ENCODE measurements around the gene CDK3.
"Not testable (repeated sequence)": the region's sequence is repeated elsewhere in the genome, so short reads cannot be mapped to it uniquely, and the experiment has no call there.

The CDK3 gene

GRCh38 chr17:76039121-76039520, 38.5 kb downstream of the CDK3 start:
- no peaks in the 10 kb centered on the region for H3K9me3 Mint-ChIP-seq
- ATAC-seq, result no peak
- DNase-seq, result no peak
- H3K27ac Mint-ChIP-seq, result no peak overlapping the region
- no peak overlapping the region for H3K4me3 Mint-ChIP-seq
- H3K27me3 Mint-ChIP-seq, result no peaks in the 10 kb centered on the region
- peaks cover 24% of the 10 kb centered on the region for H3K4me1 Mint-ChIP-seq

- no peak overlapping the region for H3K4me3 Mint-ChIP-seq
- H3K27me3 Mint-ChIP-seq, result no peaks in the 10 kb centered on the region
- ATAC-seq (no peak), DNase-seq (no peak)
- H3K9me3 Mint-ChIP-seq, result no peaks in the 10 kb centered on the region
- H3K4me1 Mint-ChIP-seq, result peaks cover 17% of the 10 kb centered on the region
- H3K27ac Mint-ChIP-seq, result peak overlapping the region in 1 of 2 donors; percentile 11
Measured at GRCh38 chr17:76040376-76040775, 39.7 kb downstream of the CDK3 start.

GRCh38 chr17:76042868-76043267, 42.2 kb downstream of the CDK3 start:
- H3K27me3 Mint-ChIP-seq, H3K4me1 Mint-ChIP-seq: not testable (repeated sequence)
- H3K27ac Mint-ChIP-seq, result peak overlapping the region in 1 of 2 donors; percentile 48

GRCh38 chr17:76044475-76045007, 43.9 kb downstream of the CDK3 start:
- H3K9me3 Mint-ChIP-seq, DNase-seq, H3K4me1 Mint-ChIP-seq, H3K4me3 Mint-ChIP-seq, ATAC-seq, H3K27me3 Mint-ChIP-seq: not testable (repeated sequence)
- H3K27ac Mint-ChIP-seq, result peak overlapping the region in 1 of 2 donors; percentile 68

More at GRCh38 chr17:76042868-76043267, 42.2 kb downstream of the CDK3 start:
- not testable (repeated sequence) for ATAC-seq, DNase-seq, H3K9me3 Mint-ChIP-seq, H3K4me3 Mint-ChIP-seq

- Mint-ChIP-seq H3K9me3 (no peaks in the 10 kb centered on the region), H3K27me3 (no peaks in the 10 kb centered on the region), H3K27ac (no peak overlapping the region), H3K4me1 (peaks cover 20% of the 10 kb centered on the region), H3K4me3 (no peak overlapping the region)
- DNase-seq, result no peak
- no peak for ATAC-seq
Measured at GRCh38 chr17:76046064-76046463, 45.4 kb downstream of the CDK3 start.

GRCh38 chr17:76048025-76048605, 47.5 kb downstream of the CDK3 start:
- Mint-ChIP-seq H3K27me3 (no peaks in the 10 kb centered on the region), H3K4me3 (no peak overlapping the region), H3K9me3 (no peaks in the 10 kb centered on the region), H3K4me1 (peaks cover 26% of the 10 kb centered on the region), H3K27ac (peak overlapping the region in 1 of 2 donors; percentile 58)
- DNase-seq (no peak), ATAC-seq (no peak)

- Mint-ChIP-seq H3K4me1 (peaks cover 32% of the 10 kb centered on the region), H3K27me3 (no peaks in the 10 kb centered on the region), H3K4me3 (no peak overlapping the region), H3K9me3 (no peaks in the 10 kb centered on the region), H3K27ac (no peak overlapping the region)
- ATAC-seq (no peak), DNase-seq (no peak)
Measured at GRCh38 chr17:76048711-76049110, 48.1 kb downstream of the CDK3 start.

- ATAC-seq, result no peak
- no peak overlapping the region for H3K4me3 Mint-ChIP-seq
- no peaks in the 10 kb centered on the region for H3K27me3 Mint-ChIP-seq
- H3K4me1 Mint-ChIP-seq, result peaks cover 37% of the 10 kb centered on the region
- no peaks in the 10 kb centered on the region for H3K9me3 Mint-ChIP-seq
- no peak for DNase-seq
- no peak overlapping the region for H3K27ac Mint-ChIP-seq
Measured at GRCh38 chr17:76049239-76049638, 48.6 kb downstream of the CDK3 start.

- ATAC-seq, result no peak
- Mint-ChIP-seq H3K27ac (peak overlapping the region in 1 of 2 donors; percentile 6), H3K4me1 (peaks cover 39% of the 10 kb centered on the region), H3K9me3 (no peaks in the 10 kb centered on the region), H3K27me3 (no peaks in the 10 kb centered on the region), H3K4me3 (no peak overlapping the region)
- no peak for DNase-seq
Measured at GRCh38 chr17:76049836-76050537, 49.3 kb downstream of the CDK3 start.

- DNase-seq (no peak), ATAC-seq (no peak)
- Mint-ChIP-seq H3K27ac (peak overlapping the region in 1 of 2 donors; percentile 12), H3K27me3 (no peaks in the 10 kb centered on the region), H3K4me1 (peaks cover 40% of the 10 kb centered on the region), H3K9me3 (no peaks in the 10 kb centered on the region), H3K4me3 (no peak overlapping the region)
Measured at GRCh38 chr17:76050538-76051467, 50.1 kb downstream of the CDK3 start.

GRCh38 chr17:76051561-76051960, 50.9 kb downstream of the CDK3 start:
- H3K4me3 Mint-ChIP-seq, result no peak overlapping the region
- ATAC-seq (no peak), DNase-seq (no peak)
- H3K9me3 Mint-ChIP-seq, result no peaks in the 10 kb centered on the region
- H3K27me3 Mint-ChIP-seq, result no peaks in the 10 kb centered on the region
- H3K27ac Mint-ChIP-seq, result no peak overlapping the region
- H3K4me1 Mint-ChIP-seq, result peaks cover 46% of the 10 kb centered on the region

- no peak for DNase-seq
- no peak for ATAC-seq
Measured at GRCh38 chr17:76053246-76054111, 52.8 kb downstream of the CDK3 start.

GRCh38 chr17:76054112-76054476, 53.4 kb downstream of the CDK3 start:
- H3K4me3 Mint-ChIP-seq, result no peak overlapping the region
- H3K27ac Mint-ChIP-seq, result peak overlapping the region; percentile 52 to 67
- H3K4me1 Mint-ChIP-seq, result peaks cover 44% of the 10 kb centered on the region
- no peak for ATAC-seq
- no peaks in the 10 kb centered on the region for H3K27me3 Mint-ChIP-seq
- DNase-seq, result no peak
- H3K9me3 Mint-ChIP-seq, result no peaks in the 10 kb centered on the region

More at GRCh38 chr17:76053246-76054111, 52.8 kb downstream of the CDK3 start:
- Mint-ChIP-seq H3K4me1 (peaks cover 46% of the 10 kb centered on the region), H3K27me3 (no peaks in the 10 kb centered on the region), H3K9me3 (no peaks in the 10 kb centered on the region), H3K4me3 (no peak overlapping the region), H3K27ac (peak overlapping the region; percentile 52 to 67)
